NCI-H526 treated with DMSO at 0.1 percent for 48 hours (cell line): Measurements from ENCODE around the gene RAB44.

Experiments used
- DNase-seq: peaks from one replicate; lab custom pipeline; 2025; lab: John Stamatoyannopoulos, UW

Gene RAB44

GRCh38 chr6:36752187-36752885 lies 54.7 kb downstream of the RAB44 start:
- no peak for DNase-seq

GRCh38 chr6:36752886-36753506 lies 55.4 kb downstream of the RAB44 start:
- no peak for DNase-seq

GRCh38 chr6:36753671-36754405 lies 56.2 kb downstream of the RAB44 start:
- no peak for DNase-seq

GRCh38 chr6:36754582-36755434 lies 57.2 kb downstream of the RAB44 start:
- no peak for DNase-seq

GRCh38 chr6:36755435-36756348 lies 58.1 kb downstream of the RAB44 start:
- DNase-seq, result no peak

- no peak for DNase-seq
These were observed 59.2 kb downstream of the RAB44 start for GRCh38 chr6:36756786-36757185.

- no peak for DNase-seq
These were observed 59.6 kb downstream of the RAB44 start for GRCh38 chr6:36757206-36757605.

- DNase-seq, result no peak
These were observed 60.4 kb downstream of the RAB44 start for GRCh38 chr6:36757943-36758508.

GRCh38 chr6:36758516-36759147 lies 61.0 kb downstream of the RAB44 start:
- no peak for DNase-seq

- peak; percentile 56 for DNase-seq
These were observed 61.6 kb downstream of the RAB44 start for GRCh38 chr6:36759148-36759759.

GRCh38 chr6:36760685-36761435 lies 63.2 kb downstream of the RAB44 start:
- DNase-seq, result no peak

- DNase-seq, result no peak
These were observed 64.5 kb downstream of the RAB44 start for GRCh38 chr6:36762123-36762522.

GRCh38 chr6:36765190-36765589 lies 67.6 kb downstream of the RAB44 start:
- DNase-seq, result no peak

- peak; percentile 48 for DNase-seq
These were observed 68.2 kb downstream of the RAB44 start for GRCh38 chr6:36765594-36766398.

GRCh38 chr6:36766399-36766945 lies 68.8 kb downstream of the RAB44 start:
- no peak for DNase-seq

- DNase-seq, result no peak
These were observed 71.6 kb downstream of the RAB44 start for GRCh38 chr6:36769183-36769675.

GRCh38 chr6:36769676-36770499 lies 72.3 kb downstream of the RAB44 start:
- no peak for DNase-seq
